Effector memory CD4-positive, alpha-beta T cell (primary cell): ENCODE data around the gene PIR.

Experiments
- DNase-seq, 3 donors: peaks; one replicate each; pipeline ENCODE4 v3.0.0-alpha.2; 2020
- H3K27ac ChIP-seq: 2 replicates; pipeline ENCODE4 v1.7.0; 2013; ENCODE audit warnings: mild to moderate bottlenecking, low read length, moderate library complexity; ENCODE audit not compliant: insufficient read depth, poor library complexity, severe bottlenecking
- H3K27me3 ChIP-seq: replicated peaks from 2 replicates; pipeline ENCODE4 v1.7.0; 2013; ENCODE audit warnings: mild to moderate bottlenecking, low read length; ENCODE audit not compliant: insufficient read depth, control insufficient read depth, poor library complexity, severe bottlenecking
- H3K36me3 ChIP-seq: 2 replicates; pipeline ENCODE4 v1.7.0; 2013; ENCODE audit warnings: mild to moderate bottlenecking, low read length, moderate library complexity; ENCODE audit not compliant: control insufficient read depth, insufficient read depth
- H3K4me1 ChIP-seq: 2 replicates; pipeline ENCODE4 v1.7.0; 2013; ENCODE audit warnings: low read length, mild to moderate bottlenecking; ENCODE audit not compliant: control insufficient read depth, insufficient read depth, poor library complexity, severe bottlenecking
- H3K4me3 ChIP-seq: 2 replicates; pipeline ENCODE4 v1.7.0; 2013; ENCODE audit warnings: low read length, low read depth, mild to moderate bottlenecking; ENCODE audit not compliant: insufficient read depth, poor library complexity, severe bottlenecking
- H3K9me3 ChIP-seq: 2 replicates; pipeline ENCODE4 v1.7.0; 2013; ENCODE audit warnings: mild to moderate bottlenecking, low read length, moderate library complexity; ENCODE audit not compliant: control insufficient read depth

PIR gene

DNA sequence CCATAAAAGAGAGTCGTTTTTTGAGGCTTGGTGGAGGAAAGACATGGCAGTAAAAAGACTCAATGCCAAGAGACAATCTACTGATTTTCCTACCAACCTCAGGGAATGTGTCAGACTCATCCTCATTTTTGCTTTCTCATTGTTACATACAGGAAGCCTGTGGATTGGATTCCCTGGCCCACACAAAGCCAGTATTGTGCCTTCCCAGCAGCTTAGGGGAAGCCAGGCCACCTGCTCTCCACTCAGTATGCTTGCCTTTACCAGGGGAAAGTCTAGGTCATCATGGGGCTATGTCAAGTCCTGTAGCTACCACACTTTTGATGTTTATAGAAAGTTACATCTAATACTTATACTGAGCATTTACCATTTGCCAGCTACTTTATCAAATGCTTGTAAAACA lies 18.4 kb upstream of the PIR start:
- H3K36me3 ChIP-seq: no peaks in the 10 kb centered on the region
- no peaks in the 10 kb centered on the region for H3K9me3 ChIP-seq
- DNase-seq: no peak
- no peak overlapping the region for H3K27ac ChIP-seq
- no peak overlapping the region for H3K4me3 ChIP-seq
- no peaks in the 10 kb centered on the region for H3K27me3 ChIP-seq
- H3K4me1 ChIP-seq: no peaks in the 10 kb centered on the region

DNA sequence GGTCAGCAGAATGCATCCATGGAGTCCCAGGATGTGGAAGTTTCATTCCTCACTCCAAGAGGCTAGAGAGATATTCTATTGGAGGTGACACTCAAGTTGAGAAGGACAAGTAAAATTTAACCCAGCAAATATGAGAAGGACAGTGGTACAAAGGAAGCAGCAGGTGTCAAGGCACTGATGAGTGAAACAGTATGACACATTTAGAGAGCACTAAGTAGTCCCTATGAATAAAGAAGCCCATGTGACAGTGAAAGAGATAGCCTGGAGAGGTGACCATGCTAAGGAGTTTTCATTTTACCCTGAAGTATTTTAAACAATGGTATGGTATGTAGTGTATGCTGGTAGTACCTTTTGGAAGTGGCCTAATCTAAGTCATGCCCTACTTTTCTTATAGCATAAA lies 16.7 kb upstream of the PIR start:
- H3K36me3 ChIP-seq: no peaks in the 10 kb centered on the region
- H3K27me3 ChIP-seq: no peaks in the 10 kb centered on the region
- DNase-seq: no peak
- H3K27ac ChIP-seq: no peak overlapping the region
- no peaks in the 10 kb centered on the region for H3K4me1 ChIP-seq
- no peaks in the 10 kb centered on the region for H3K9me3 ChIP-seq
- no peak overlapping the region for H3K4me3 ChIP-seq

DNA sequence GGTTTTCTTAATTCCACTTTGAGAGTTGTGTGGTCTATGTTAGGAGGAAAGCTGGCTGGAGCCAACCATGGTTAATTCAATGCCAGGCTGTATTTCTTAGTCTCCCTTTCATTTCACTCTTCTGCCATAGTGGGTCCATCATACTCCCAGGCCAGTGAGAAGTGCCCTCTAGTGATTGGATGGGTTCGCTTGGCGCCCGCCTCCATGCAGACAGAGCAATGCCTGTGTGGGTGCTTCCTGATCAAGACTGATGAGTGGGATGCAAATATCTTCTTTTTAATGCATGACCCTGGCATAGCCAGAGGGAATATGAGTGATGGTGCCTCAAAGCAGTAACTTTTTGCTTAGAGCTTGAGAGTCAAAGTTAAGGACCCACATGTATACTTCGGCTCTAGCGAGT lies 13.9 kb upstream of the PIR start:
- Histone ChIP-seq H3K36me3 (no peaks in the 10 kb centered on the region), H3K9me3 (no peaks in the 10 kb centered on the region), H3K4me3 (no peak overlapping the region), H3K4me1 (no peaks in the 10 kb centered on the region), H3K27me3 (no peaks in the 10 kb centered on the region), H3K27ac (no peak overlapping the region)
- DNase-seq: no peak

DNA sequence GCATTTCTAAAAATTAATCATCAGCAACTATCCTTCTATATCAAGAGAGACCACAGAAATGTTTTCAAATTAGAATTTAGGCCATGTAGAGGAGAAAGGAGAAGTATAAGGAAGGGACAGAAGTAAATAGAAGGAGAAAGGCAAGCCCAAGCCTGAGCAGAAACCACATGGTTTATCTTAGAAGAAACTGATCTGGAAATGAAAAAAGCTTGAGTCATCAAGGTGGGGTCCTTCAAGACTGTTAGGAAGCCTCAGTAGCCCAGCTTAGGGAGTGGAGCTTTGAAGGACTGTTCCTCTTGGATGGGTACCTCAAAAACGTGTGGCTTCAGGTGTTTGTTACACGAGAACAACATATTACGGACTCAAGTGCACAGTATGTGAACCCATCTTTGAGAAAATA lies 12.0 kb upstream of the PIR start:
- Histone ChIP-seq H3K4me3 (no peak overlapping the region), H3K36me3 (no peaks in the 10 kb centered on the region), H3K4me1 (no peaks in the 10 kb centered on the region), H3K27ac (no peak overlapping the region), H3K27me3 (no peaks in the 10 kb centered on the region), H3K9me3 (no peaks in the 10 kb centered on the region)
- no peak for DNase-seq

DNA sequence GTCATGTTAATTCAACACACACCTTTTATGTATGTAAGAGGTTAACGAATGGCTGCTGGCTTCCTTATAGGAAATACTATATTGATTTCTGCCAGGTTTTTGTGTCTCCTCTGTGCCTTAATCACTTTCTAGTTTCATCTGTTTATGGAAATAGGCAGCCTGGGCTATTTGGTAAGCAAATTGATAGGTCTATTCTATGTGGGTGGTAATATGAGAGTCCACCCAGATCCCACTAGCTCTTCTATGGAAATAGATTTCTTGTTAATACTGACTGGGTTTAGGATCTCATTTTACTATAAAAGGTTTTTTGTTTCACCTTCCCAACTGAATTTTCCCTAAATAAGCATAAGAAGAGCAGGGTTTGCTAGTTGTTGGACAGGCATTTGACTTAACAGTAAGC lies 11.5 kb upstream of the PIR start:
- no peaks in the 10 kb centered on the region for H3K27me3 ChIP-seq
- H3K9me3 ChIP-seq: no peaks in the 10 kb centered on the region
- no peaks in the 10 kb centered on the region for H3K36me3 ChIP-seq
- no peak overlapping the region for H3K27ac ChIP-seq
- H3K4me3 ChIP-seq: no peak overlapping the region
- no peaks in the 10 kb centered on the region for H3K4me1 ChIP-seq
- DNase-seq: no peak

DNA sequence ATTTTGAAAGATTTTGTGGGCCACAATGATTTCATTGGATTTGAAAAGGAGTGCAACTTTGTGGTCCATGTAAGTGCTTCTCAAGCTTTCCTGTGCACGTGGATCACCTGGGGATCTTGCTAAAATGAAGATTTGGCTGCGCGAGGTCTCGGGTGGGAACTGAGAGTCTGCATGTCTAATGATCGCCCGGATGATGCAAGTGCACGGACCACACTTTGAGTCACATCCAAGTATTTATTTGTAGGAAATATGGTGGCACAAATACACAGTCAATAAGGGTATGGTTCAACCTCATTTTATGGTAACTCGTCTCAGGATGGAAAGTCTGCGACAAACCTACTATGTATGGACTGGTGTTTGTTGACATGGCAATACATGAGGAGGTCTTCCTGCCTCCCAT lies 8.4 kb upstream of the PIR start:
- H3K27ac ChIP-seq: no peak overlapping the region
- no peaks in the 10 kb centered on the region for H3K4me1 ChIP-seq
- H3K27me3 ChIP-seq: no peaks in the 10 kb centered on the region
- no peak overlapping the region for H3K4me3 ChIP-seq
- no peak for DNase-seq
- H3K9me3 ChIP-seq: no peaks in the 10 kb centered on the region
- H3K36me3 ChIP-seq: no peaks in the 10 kb centered on the region

DNA sequence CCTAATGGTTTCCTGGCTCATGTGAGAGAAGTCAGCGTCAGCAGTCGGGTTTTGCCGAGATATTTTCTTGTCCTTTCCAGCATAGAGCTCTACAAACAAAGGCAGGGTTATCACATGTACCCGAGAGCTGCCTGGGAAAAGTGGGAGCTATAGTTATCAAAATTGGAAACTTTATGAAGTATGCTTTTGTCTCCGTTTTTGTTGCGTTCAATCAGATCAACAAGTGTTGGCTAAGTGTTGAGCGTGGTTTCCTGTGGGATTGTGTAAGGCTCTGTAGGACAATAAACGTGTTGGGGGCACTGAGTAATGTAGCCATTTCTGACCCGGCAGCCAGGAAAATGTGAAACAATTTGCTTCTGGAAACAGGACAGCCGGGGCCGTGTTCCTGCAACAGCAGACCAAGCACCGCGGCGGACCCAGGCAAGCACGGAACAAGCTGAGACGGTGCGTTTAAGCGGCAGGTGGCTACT lies 7.4 kb upstream of the PIR start, which contains the start of gene BMX:
Gene BMX (plus strand): TSS at position 311 of the 470 bp plus-strand sequence. CDS start 7,547 bp downstream, outside the sequence.
- no peaks in the 10 kb centered on the region for H3K9me3 ChIP-seq
- no peak within 1 kb of the TSS for H3K4me3 ChIP-seq
- DNase-seq: no peak
- no peaks in the 10 kb centered on the region for H3K36me3 ChIP-seq
- no peak within 1 kb of the TSS for H3K27ac ChIP-seq
- no peaks in the 10 kb centered on the region for H3K4me1 ChIP-seq
- H3K27me3 ChIP-seq: no peaks in the 10 kb centered on the region

DNA sequence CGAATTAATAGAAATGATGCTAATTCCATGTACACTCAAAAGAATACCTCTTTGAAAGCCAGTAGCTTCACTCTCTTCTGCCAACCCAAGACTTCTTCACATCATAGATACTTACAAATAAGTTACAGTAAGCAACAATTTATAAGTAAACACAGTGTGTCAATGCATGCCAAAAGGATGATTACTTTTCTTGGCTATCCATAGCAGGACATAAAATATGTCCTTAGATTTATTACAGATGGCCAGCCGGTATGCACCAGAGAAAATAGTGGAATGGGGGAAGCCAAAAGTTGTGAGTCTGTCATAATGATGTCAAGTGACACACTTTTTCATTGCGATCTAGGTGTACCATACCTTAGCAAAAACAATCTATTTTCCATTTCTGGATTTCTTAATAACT lies 6.8 kb upstream of the PIR start:
- no peaks in the 10 kb centered on the region for H3K36me3 ChIP-seq
- no peak overlapping the region for H3K27ac ChIP-seq
- H3K27me3 ChIP-seq: no peaks in the 10 kb centered on the region
- DNase-seq: no peak
- H3K9me3 ChIP-seq: no peaks in the 10 kb centered on the region
- H3K4me1 ChIP-seq: no peaks in the 10 kb centered on the region
- no peak overlapping the region for H3K4me3 ChIP-seq

DNA sequence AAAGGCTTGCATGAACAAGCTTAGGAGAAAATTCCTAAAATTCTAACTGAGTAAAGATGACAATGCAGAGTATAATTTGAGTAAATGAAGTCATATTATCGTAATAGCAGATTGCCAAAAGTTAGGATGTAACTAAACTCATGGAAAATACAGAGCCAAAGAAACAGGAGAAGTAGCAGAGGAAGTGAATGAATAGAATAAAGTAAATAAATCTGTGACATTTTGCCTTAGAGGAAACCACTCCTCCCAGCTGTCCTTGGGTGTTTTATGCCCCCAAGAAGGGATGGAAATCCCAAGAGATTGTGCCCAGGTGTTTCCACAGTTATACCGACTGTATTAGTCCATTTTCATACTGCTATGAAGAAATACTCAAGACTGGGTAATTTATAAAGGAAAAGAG lies 5.6 kb upstream of the PIR start:
- H3K27me3 ChIP-seq: no peaks in the 10 kb centered on the region
- H3K9me3 ChIP-seq: no peaks in the 10 kb centered on the region
- no peak overlapping the region for H3K27ac ChIP-seq
- DNase-seq: no peak
- no peaks in the 10 kb centered on the region for H3K36me3 ChIP-seq
- H3K4me1 ChIP-seq: no peaks in the 10 kb centered on the region
- H3K4me3 ChIP-seq: no peak overlapping the region

DNA sequence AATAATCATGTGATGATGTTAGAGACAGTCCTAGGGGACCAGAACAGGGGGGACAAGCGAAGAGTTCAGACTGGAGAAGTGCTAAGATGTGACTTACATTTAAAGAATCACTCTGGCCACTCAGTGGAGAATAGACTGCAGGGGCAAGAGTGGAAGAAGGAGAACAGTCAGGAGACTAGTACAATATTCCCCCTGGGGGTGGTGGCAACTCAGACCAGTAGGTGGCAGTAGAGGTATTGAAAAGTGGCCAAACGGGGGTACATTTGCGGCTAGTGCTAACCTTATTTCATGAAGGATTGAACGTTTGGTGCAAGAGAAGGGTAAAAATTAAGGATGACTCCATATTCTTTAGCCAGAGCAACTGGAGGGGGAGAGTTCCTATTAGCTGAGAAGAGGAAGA lies 4.7 kb upstream of the PIR start:
- no peaks in the 10 kb centered on the region for H3K9me3 ChIP-seq
- peak; percentile 2 to 12 (median 2) for DNase-seq
- no peak overlapping the region for H3K27ac ChIP-seq
- no peaks in the 10 kb centered on the region for H3K36me3 ChIP-seq
- H3K27me3 ChIP-seq: no peaks in the 10 kb centered on the region
- H3K4me1 ChIP-seq: no peaks in the 10 kb centered on the region
- no peak overlapping the region for H3K4me3 ChIP-seq

DNA sequence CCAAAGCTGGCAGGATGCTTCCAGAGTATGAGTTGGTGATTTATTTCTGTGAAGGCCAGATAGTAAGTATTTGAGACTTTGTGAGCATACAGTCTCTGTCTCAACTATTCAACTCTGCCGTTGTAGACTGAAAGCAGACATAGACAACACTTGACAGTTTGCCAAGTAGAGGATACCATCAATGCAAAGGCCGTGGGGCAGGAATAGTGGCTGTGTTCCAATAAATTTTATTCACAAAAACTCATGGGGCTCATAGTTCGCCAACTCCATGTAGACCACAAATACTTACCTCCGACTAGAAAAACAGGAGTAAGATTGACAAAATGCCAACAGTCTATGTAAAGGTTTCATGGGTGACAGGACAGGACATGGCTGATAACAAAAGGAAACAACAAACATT lies 3.7 kb upstream of the PIR start:
- no peaks in the 10 kb centered on the region for H3K27me3 ChIP-seq
- H3K4me3 ChIP-seq: no peak overlapping the region
- H3K27ac ChIP-seq: no peak overlapping the region
- no peaks in the 10 kb centered on the region for H3K36me3 ChIP-seq
- no peak for DNase-seq
- no peaks in the 10 kb centered on the region for H3K9me3 ChIP-seq
- no peaks in the 10 kb centered on the region for H3K4me1 ChIP-seq
